HepG2 (cell line): ENCODE data around the gene SEC14L6. TPM values are rescaled to one million over a fixed set of nuclear protein-coding genes. Genes with fewer than 3 reads are reported as not detected.
A peak's percentile ranks its signal among the peaks of the same experiment; 100 is the strongest.

Source experiments
- ATAC-seq: fragments of 200-7000 bp; cut with Tn5 transposase; 3 replicates; pipeline ENCODE4 v1.9.1; 2020; ENCODE audit warnings: mild to moderate bottlenecking, moderate library complexity
- BruUV-seq: library from RNA; stranded (reverse); fragments of 400-500 nt; replicated peaks from 2 replicates; lab custom pipeline; 2021; lab: Mats Ljungman, UMichigan
- CTCF ChIA-PET: fragments of 300-600 bp; formaldehyde crosslinking; extraction: SDS; loops from one replicate; lab custom pipeline; 2021; ENCODE audit warnings: low total read pairs, inconsistent platforms, low intra/inter-chr PET ratio; lab: Yijun Ruan, JAX
- POLR2A ChIA-PET: fragments of 350-600 bp; sonication (Branson Sonifier 250); formaldehyde crosslinking; loops from one replicate; lab custom pipeline; 2020; ENCODE audit warnings: antibody characterized with exemption, inconsistent platforms; lab: Yijun Ruan, JAX
- DNase-seq: peaks from one replicate; pipeline ENCODE4 v3.0.0-alpha.2; 2015; ENCODE audit warnings: low spot score
- FAIRE-seq: peaks from 3 replicates; lab custom pipeline; 2011; peaks lifted over from hg19 to GRCh38; lab: Jason Lieb, UNC
- H2AFZ ChIP-seq: one replicate; pipeline ENCODE4 v1.6.1; 2011; ENCODE audit warnings: low read length, inconsistent platforms
- H3K27ac ChIP-seq: fragments of 300-600 bp; 3 replicates; pipeline ENCODE4 v1.8.0; 2011; ENCODE audit warnings: mixed run types, mild to moderate bottlenecking, mixed read lengths, low read length, inconsistent platforms; ENCODE audit not compliant: insufficient read depth; ENCODE audit errors: extremely low read length
- H3K27me3 ChIP-seq, 2 experiments: fragments of 200-600 bp in 1 of 2; 2 replicates in 1 of 2; 3 replicates in 1 of 2; pipeline versions ENCODE4 v1.6.0 to v1.8.0; 2011; ENCODE audit warnings: low read length in 2 of 2, mild to moderate bottlenecking in 2 of 2, moderate library complexity in 2 of 2, inconsistent platforms in 1 of 2; ENCODE audit not compliant: insufficient read depth in 2 of 2, control insufficient read depth in 1 of 2
- H3K36me3 ChIP-seq, 2 experiments: fragments of 200-600 bp in 1 of 2; replicated peaks in 1 of 2; 2 replicates in 1 of 2; 3 replicates in 1 of 2; pipeline versions ENCODE4 v1.5.1 to v1.8.0; 2011; ENCODE audit warnings: low read length in 2 of 2, inconsistent platforms in 1 of 2; ENCODE audit not compliant: insufficient read depth in 2 of 2, control insufficient read depth in 1 of 2
- H3K4me1 ChIP-seq: 2 replicates; pipeline ENCODE4 v1.5.1; 2012; ENCODE audit warnings: low read length, inconsistent platforms; ENCODE audit not compliant: insufficient read depth
- H3K4me2 ChIP-seq: 2 replicates; pipeline ENCODE4 v1.6.0; 2011; ENCODE audit warnings: low read depth, low read length, inconsistent platforms
- H3K4me3 ChIP-seq, 3 experiments: fragments of 200-600 bp in 1 of 3; sonication (generic), shearing (Covaris generic) in 1 of 3; replicated peaks in 1 of 3; 2 replicates each; pipeline ENCODE4 v1.5.1; 2011 to 2016; ENCODE audit warnings: low read length in 3 of 3, inconsistent platforms in 2 of 3, low read depth in 2 of 3, mild to moderate bottlenecking in 2 of 3, control low read depth in 1 of 3, mixed read lengths in 1 of 3; ENCODE audit not compliant: insufficient read depth in 1 of 3
- H3K79me2 ChIP-seq: one replicate; pipeline ENCODE4 v1.6.1; 2011; ENCODE audit warnings: low read length, inconsistent platforms; ENCODE audit not compliant: insufficient read depth
- H3K9ac ChIP-seq: 2 replicates; pipeline ENCODE4 v1.6.0; 2011; ENCODE audit warnings: mild to moderate bottlenecking, low read depth, low read length, inconsistent platforms; ENCODE audit not compliant: insufficient read depth
- H3K9me3 ChIP-seq: 2 replicates; pipeline ENCODE4 v1.5.1; 2012; ENCODE audit warnings: mild to moderate bottlenecking, low read length
- H4K20me1 ChIP-seq: 2 replicates; pipeline ENCODE4 v1.6.0; 2011; ENCODE audit warnings: inconsistent platforms, mild to moderate bottlenecking, low read length, moderate library complexity; ENCODE audit not compliant: insufficient read depth
- ELF4 ChIP-seq: sonication (generic); formaldehyde crosslinking; IDR thresholded peaks from 2 replicates; pipeline ENCODE4 v1.5.0; 2020; ENCODE audit warnings: missing genetic modification reagents, mild to moderate bottlenecking, moderate library complexity, borderline replicate concordance
- HDAC2 ChIP-seq: sonication (generic); formaldehyde crosslinking; IDR thresholded peaks from 2 replicates; pipeline ENCODE4 v1.4.0; 2020; ENCODE audit warnings: missing genetic modification reagents
- MAFG ChIP-seq: sonication (generic); formaldehyde crosslinking; IDR thresholded peaks from 2 replicates; pipeline ENCODE4 v1.5.1; 2020; ENCODE audit warnings: mild to moderate bottlenecking, missing genetic modification reagents
- REL ChIP-seq: sonication (generic); formaldehyde crosslinking; conservative IDR thresholded peaks from 2 replicates; pipeline ENCODE4 v1.8.0; 2022; ENCODE audit warnings: mild to moderate bottlenecking, missing genetic modification reagents, moderate library complexity
- STAG1 ChIP-seq: sonication (generic); formaldehyde crosslinking; IDR thresholded peaks from 2 replicates; pipeline ENCODE4 v1.4.0; 2020; ENCODE audit warnings: missing genetic modification reagents
- ZFP1 ChIP-seq: IDR thresholded peaks from 2 replicates; pipeline ENCODE4 v1.6.1; 2016
- ZNF10 ChIP-seq: sonication (generic); formaldehyde crosslinking; IDR thresholded peaks from 2 replicates; pipeline ENCODE4 v1.4.0; 2020; ENCODE audit warnings: mild to moderate bottlenecking, low read depth, missing genetic modification reagents, borderline replicate concordance
- ZNF225 ChIP-seq: sonication (generic); formaldehyde crosslinking; IDR thresholded peaks from 2 replicates; pipeline ENCODE4 v1.4.0; 2020; ENCODE audit warnings: mild to moderate bottlenecking, missing genetic modification reagents
- ZNF235 ChIP-seq: sonication (generic); formaldehyde crosslinking; IDR thresholded peaks from 2 replicates; pipeline ENCODE4 v1.8.1; 2023; ENCODE audit warnings: mild to moderate bottlenecking, missing genetic modification reagents, borderline replicate concordance
- ZNF720 ChIP-seq: sonication (generic); formaldehyde crosslinking; IDR thresholded peaks from 2 replicates; pipeline ENCODE4 v1.4.0; 2020; ENCODE audit warnings: missing genetic modification reagents
- ZNF883 ChIP-seq: sonication (generic); formaldehyde crosslinking; IDR thresholded peaks from 2 replicates; pipeline ENCODE4 v1.5.1; 2020; ENCODE audit warnings: mild to moderate bottlenecking, missing genetic modification reagents; ENCODE audit errors: not compliant biosample characterization
- WGBS: methylation state at CpG from one replicate; pipeline ENCODE4 v1.1.6; 2017; ENCODE audit warnings: low lambda C conversion rate; 5-methylcytosine and 5-hydroxymethylcytosine counted together
- in situ Hi-C: cut with HindIII; loops from 2 replicates; pipeline ENCODE4 v1.10.0; 2017; ENCODE audit warnings: low pct_unique_long_range_greater_than_20kb; ENCODE audit not compliant: extremely low pct_ligation_motif_present
- intact Hi-C: fragments of 100-400 bp; cut with micrococcal nuclease; formaldehyde crosslinking; loops from one replicate; pipeline ENCODE4 v1.10.0; 2022; ENCODE audit not compliant: unreplicated experiment
- polyA plus RNA-seq, 8 experiments: library from polyadenylated mRNA; depleted of rRNA in 3 of 8; stranded (reverse) in 7 of 8; unstranded in 1 of 8; fragments of >200 nt; fragmentation: Illumina TruSeq in 4 of 8; extraction: Trizol in 4 of 8; gene quantifications; 2 replicates each; pipeline versions ENCODE4 v1.2.1 to v1.2.3, GENCODE V29; 2011 to 2016; ENCODE audit warnings: low read depth in 4 of 8, missing spikeins in 1 of 8, mixed read lengths in 1 of 8; ENCODE audit not compliant: insufficient read depth in 1 of 8
- total RNA-seq, 5 experiments: library from RNA; depleted of rRNA; stranded (reverse); fragments of >200 nt; fragmentation: Illumina TruSeq; extraction: Trizol; gene quantifications; 2 replicates each; pipeline ENCODE4 v1.2.3, GENCODE V29; 2016; ENCODE audit warnings: low read depth in 1 of 5
- TF ChIP-seq, protein P1 (sequence below): sonication (generic); formaldehyde crosslinking; IDR thresholded peaks from 2 replicates; pipeline ENCODE4 v1.4.0; 2020; ENCODE audit warnings: mild to moderate bottlenecking, missing genetic modification reagents
- TF ChIP-seq, protein P2 (sequence below): sonication (generic); formaldehyde crosslinking; IDR thresholded peaks from 2 replicates; pipeline ENCODE4 v1.4.0; 2020; ENCODE audit warnings: missing genetic modification reagents
- TF ChIP-seq, protein P3 (sequence below): sonication (generic); formaldehyde crosslinking; IDR thresholded peaks from 2 replicates; pipeline ENCODE4 v1.5.0; 2020; ENCODE audit warnings: mild to moderate bottlenecking, missing genetic modification reagents, moderate library complexity
- TF ChIP-seq, protein P4 (sequence below): sonication (generic); formaldehyde crosslinking; IDR thresholded peaks from 2 replicates; pipeline ENCODE4 v1.5.0; 2020; ENCODE audit warnings: missing genetic modification reagents
- TF ChIP-seq, protein P5 (sequence below): sonication (generic); formaldehyde crosslinking; IDR thresholded peaks from 2 replicates; pipeline ENCODE4 v1.5.0; 2020; ENCODE audit warnings: mild to moderate bottlenecking, missing genetic modification reagents

Gene SEC14L6
- total and polyA plus RNA-seq, 2 of the 13 experiments (the other 11 are each of a cell fraction or from before 2014, with no cell fraction given): 0.09 to 9.3 TPM

DNA sequence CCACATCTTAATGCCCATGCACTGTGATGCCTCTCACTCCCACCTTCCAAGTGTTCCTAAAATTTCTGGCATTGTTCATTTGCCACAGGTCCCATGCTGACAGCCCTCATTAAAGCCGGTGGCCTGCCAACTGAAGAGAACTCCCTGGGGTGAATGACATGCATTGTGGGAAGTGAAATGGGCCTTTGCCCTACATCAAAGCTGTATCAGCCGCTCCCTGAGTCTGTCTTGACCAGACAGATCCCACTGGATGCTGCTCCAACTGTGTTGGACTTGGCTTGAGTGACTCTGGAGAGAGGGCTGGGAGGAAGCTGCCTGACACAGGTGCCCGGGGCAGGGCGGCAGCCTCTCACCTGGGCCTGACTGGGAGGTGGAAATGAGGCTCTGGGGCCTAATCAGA is 32.3 kb downstream of the SEC14L6 start:
- H3K4me1 ChIP-seq: peaks cover 40% of the 10 kb centered on the region
- ChIA-PET POLR2A (no interaction called here), CTCF (no interaction called here)
- intact Hi-C loops (no loop called here), in situ Hi-C loops (no loop called here)
- ATAC-seq (peak; percentile 76), FAIRE-seq (no peak), DNase-seq (no peak)
- H2AFZ ChIP-seq: no peak overlapping the region
- H3K4me3 ChIP-seq: no peak overlapping the region
- no peak overlapping the region for H3K4me2 ChIP-seq
- no peak overlapping the region for H3K9ac ChIP-seq
- no peaks in the 10 kb centered on the region for H4K20me1 ChIP-seq
- no peaks in the 10 kb centered on the region for H3K79me2 ChIP-seq
- no peak overlapping the region for H3K27ac ChIP-seq
- WGBS: 0% methylated on average over 1 of the region's 4 CpGs
- H3K9me3 ChIP-seq: no peaks in the 10 kb centered on the region
- no peaks in the 10 kb centered on the region for H3K36me3 ChIP-seq
- TF ChIP-seq ZNF235 (CRISPR knock-in tag) (no peak), MAFG (CRISPR knock-in tag) (no peak), STAG1 (CRISPR knock-in tag) (no peak), ZNF10 (no peak), ZNF225 (CRISPR knock-in tag) (no peak), ELF4 (no peak), ZNF720 (CRISPR knock-in tag) (no peak), REL (no peak), HDAC2 (CRISPR knock-in tag) (no peak), ZNF883 (CRISPR knock-in tag) (no peak), ZFP1 (no peak)
- TF ChIP-seq, protein P1, sequence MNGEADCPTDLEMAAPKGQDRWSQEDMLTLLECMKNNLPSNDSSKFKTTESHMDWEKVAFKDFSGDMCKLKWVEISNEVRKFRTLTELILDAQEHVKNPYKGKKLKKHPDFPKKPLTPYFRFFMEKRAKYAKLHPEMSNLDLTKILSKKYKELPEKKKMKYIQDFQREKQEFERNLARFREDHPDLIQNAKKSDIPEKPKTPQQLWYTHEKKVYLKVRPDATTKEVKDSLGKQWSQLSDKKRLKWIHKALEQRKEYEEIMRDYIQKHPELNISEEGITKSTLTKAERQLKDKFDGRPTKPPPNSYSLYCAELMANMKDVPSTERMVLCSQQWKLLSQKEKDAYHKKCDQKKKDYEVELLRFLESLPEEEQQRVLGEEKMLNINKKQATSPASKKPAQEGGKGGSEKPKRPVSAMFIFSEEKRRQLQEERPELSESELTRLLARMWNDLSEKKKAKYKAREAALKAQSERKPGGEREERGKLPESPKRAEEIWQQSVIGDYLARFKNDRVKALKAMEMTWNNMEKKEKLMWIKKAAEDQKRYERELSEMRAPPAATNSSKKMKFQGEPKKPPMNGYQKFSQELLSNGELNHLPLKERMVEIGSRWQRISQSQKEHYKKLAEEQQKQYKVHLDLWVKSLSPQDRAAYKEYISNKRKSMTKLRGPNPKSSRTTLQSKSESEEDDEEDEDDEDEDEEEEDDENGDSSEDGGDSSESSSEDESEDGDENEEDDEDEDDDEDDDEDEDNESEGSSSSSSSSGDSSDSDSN: no peak
- TF ChIP-seq, protein P2, sequence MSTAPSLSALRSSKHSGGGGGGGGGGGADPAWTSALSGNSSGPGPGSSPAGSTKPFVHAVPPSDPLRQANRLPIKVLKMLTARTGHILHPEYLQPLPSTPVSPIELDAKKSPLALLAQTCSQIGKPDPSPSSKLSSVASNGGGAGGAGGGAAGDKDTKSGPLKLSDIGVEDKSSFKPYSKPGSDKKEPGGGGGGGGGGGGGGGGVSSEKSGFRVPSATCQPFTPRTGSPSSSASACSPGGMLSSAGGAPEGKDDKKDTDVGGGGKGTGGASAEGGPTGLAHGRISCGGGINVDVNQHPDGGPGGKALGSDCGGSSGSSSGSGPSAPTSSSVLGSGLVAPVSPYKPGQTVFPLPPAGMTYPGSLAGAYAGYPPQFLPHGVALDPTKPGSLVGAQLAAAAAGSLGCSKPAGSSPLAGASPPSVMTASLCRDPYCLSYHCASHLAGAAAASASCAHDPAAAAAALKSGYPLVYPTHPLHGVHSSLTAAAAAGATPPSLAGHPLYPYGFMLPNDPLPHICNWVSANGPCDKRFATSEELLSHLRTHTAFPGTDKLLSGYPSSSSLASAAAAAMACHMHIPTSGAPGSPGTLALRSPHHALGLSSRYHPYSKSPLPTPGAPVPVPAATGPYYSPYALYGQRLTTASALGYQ (CRISPR knock-in tag): no peak
- TF ChIP-seq, protein P3, sequence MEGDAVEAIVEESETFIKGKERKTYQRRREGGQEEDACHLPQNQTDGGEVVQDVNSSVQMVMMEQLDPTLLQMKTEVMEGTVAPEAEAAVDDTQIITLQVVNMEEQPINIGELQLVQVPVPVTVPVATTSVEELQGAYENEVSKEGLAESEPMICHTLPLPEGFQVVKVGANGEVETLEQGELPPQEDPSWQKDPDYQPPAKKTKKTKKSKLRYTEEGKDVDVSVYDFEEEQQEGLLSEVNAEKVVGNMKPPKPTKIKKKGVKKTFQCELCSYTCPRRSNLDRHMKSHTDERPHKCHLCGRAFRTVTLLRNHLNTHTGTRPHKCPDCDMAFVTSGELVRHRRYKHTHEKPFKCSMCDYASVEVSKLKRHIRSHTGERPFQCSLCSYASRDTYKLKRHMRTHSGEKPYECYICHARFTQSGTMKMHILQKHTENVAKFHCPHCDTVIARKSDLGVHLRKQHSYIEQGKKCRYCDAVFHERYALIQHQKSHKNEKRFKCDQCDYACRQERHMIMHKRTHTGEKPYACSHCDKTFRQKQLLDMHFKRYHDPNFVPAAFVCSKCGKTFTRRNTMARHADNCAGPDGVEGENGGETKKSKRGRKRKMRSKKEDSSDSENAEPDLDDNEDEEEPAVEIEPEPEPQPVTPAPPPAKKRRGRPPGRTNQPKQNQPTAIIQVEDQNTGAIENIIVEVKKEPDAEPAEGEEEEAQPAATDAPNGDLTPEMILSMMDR (CRISPR knock-in tag): no peak
- TF ChIP-seq, protein P4, sequence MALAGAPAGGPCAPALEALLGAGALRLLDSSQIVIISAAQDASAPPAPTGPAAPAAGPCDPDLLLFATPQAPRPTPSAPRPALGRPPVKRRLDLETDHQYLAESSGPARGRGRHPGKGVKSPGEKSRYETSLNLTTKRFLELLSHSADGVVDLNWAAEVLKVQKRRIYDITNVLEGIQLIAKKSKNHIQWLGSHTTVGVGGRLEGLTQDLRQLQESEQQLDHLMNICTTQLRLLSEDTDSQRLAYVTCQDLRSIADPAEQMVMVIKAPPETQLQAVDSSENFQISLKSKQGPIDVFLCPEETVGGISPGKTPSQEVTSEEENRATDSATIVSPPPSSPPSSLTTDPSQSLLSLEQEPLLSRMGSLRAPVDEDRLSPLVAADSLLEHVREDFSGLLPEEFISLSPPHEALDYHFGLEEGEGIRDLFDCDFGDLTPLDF: no peak
- TF ChIP-seq, protein P5, sequence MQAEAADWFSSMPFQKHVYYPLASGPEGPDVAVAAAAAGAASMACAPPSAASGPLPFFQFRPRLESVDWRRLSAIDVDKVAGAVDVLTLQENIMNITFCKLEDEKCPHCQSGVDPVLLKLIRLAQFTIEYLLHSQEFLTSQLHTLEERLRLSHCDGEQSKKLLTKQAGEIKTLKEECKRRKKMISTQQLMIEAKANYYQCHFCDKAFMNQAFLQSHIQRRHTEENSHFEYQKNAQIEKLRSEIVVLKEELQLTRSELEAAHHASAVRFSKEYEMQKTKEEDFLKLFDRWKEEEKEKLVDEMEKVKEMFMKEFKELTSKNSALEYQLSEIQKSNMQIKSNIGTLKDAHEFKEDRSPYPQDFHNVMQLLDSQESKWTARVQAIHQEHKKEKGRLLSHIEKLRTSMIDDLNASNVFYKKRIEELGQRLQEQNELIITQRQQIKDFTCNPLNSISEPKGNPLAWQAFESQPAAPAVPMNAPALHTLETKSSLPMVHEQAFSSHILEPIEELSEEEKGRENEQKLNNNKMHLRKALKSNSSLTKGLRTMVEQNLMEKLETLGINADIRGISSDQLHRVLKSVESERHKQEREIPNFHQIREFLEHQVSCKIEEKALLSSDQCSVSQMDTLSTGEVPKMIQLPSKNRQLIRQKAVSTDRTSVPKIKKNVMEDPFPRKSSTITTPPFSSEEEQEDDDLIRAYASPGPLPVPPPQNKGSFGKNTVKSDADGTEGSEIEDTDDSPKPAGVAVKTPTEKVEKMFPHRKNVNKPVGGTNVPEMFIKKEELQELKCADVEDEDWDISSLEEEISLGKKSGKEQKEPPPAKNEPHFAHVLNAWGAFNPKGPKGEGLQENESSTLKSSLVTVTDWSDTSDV (CRISPR knock-in tag): no peak
- 0 out of 5 replicates have a peak, but pooled peaks cover 1 to 4% of the 10 kb centered on the region in 2 experiments for H3K27me3 ChIP-seq
- no TSS peak for BruUV-seq
